HCT116 (cell line): ENCODE measurements around the gene RBM33. TPM values are rescaled to one million over a fixed set of nuclear protein-coding genes. Genes with fewer than 3 reads are reported as not detected.

Source experiments
- ATAC-seq: fragments of 200-7000 bp; cut with Tn5 transposase; 2 replicates; pipeline ENCODE4 v1.9.1; 2020; ENCODE audit warnings: mild to moderate bottlenecking, moderate library complexity
- BruUV-seq: library from RNA; stranded (reverse); fragments of 400-500 nt; replicated peaks from 2 replicates; lab custom pipeline; 2021; lab: Mats Ljungman, UMichigan
- CTCF ChIA-PET: fragments of 300-600 bp; sonication (Branson Sonifier 250); formaldehyde crosslinking; loops from one replicate; lab custom pipeline; 2021; ENCODE audit warnings: antibody characterized with exemption; lab: Charles Lee
- POLR2A ChIA-PET: fragments of 300-600, 350-600 bp; sonication (Branson Sonifier 250); formaldehyde crosslinking; loops from one replicate; lab custom pipeline; 2021; ENCODE audit warnings: antibody characterized with exemption; lab: Charles Lee
- RAD21 ChIA-PET, 2 experiments: fragments of 300-600 bp; sonication (Branson Sonifier 250); formaldehyde crosslinking; loops; one replicate each; lab custom pipeline; 2023; ENCODE audit warnings: low total read pairs in 2 of 2; ENCODE audit not compliant: uncharacterized antibody in 2 of 2, unreplicated experiment in 2 of 2, low non-redundant PET in 1 of 2; lab: Charles Lee
- DNase-seq: peaks from one replicate; pipeline ENCODE4 v3.0.0-alpha.2; 2010; ENCODE audit warnings: low read depth, low spot score
- H2AFZ ChIP-seq: fragments of 200-600 bp; shearing (Covaris generic), sonication (generic); 2 replicates; pipeline ENCODE4 v1.6.1; 2017; ENCODE audit warnings: low read depth, mixed run types, mixed read lengths, antibody characterized with exemption, low read length; ENCODE audit not compliant: poor library complexity, severe bottlenecking
- H3K27ac ChIP-seq: 2 replicates; pipeline ENCODE4 v1.5.1; 2012; ENCODE audit warnings: low read depth, low read length
- H3K27me3 ChIP-seq: fragments of 200-600 bp; sonication (generic); 2 replicates; pipeline ENCODE4 v1.6.1; 2016; ENCODE audit warnings: mixed run types, low read length, mixed read lengths; ENCODE audit not compliant: insufficient read depth
- H3K36me3 ChIP-seq, 2 experiments: fragments of 200-500 bp in 1 of 2; fragments of 200-600 bp in 1 of 2; sonication (Bioruptor generic) in 1 of 2; sonication (generic) in 1 of 2; 2 replicates each; pipeline versions ENCODE4 v1.5.1 to v1.6.1; 2014 to 2016; ENCODE audit warnings: low read length in 2 of 2, inconsistent platforms in 1 of 2, mixed read lengths in 1 of 2, mixed run types in 1 of 2; ENCODE audit not compliant: insufficient read depth in 2 of 2, control insufficient read depth in 1 of 2
- H3K4me1 ChIP-seq, 2 experiments: fragments of 200-600 bp in 1 of 2; sonication (generic) in 1 of 2; 2 replicates each; pipeline versions ENCODE4 v1.5.1 to v1.6.1; 2012 to 2017; ENCODE audit warnings: low read length in 2 of 2, inconsistent platforms in 1 of 2, mild to moderate bottlenecking in 1 of 2, mixed read lengths in 1 of 2, mixed run types in 1 of 2, moderate library complexity in 1 of 2; ENCODE audit not compliant: insufficient read depth in 2 of 2, control insufficient read depth in 1 of 2
- H3K4me2 ChIP-seq: fragments of 200-600 bp; sonication (generic); 2 replicates; pipeline ENCODE4 v1.6.1; 2017; ENCODE audit warnings: mixed run types, low read length, mixed read lengths
- H3K4me3 ChIP-seq, 2 experiments: fragments of 200-600 bp in 1 of 2; sonication (generic) in 1 of 2; replicated peaks in 1 of 2; 2 replicates each; pipeline ENCODE4 v1.5.1; 2011 to 2016; ENCODE audit warnings: low read length in 2 of 2, control low read depth in 1 of 2, low read depth in 1 of 2, mild to moderate bottlenecking in 1 of 2, mixed read lengths in 1 of 2, mixed run types in 1 of 2
- H3K79me2 ChIP-seq: fragments of 200-600 bp; sonication (generic); 2 replicates; pipeline ENCODE4 v1.6.1; 2017; ENCODE audit warnings: mild to moderate bottlenecking, mixed run types, low read length, moderate library complexity, mixed read lengths; ENCODE audit not compliant: insufficient read depth
- H3K9ac ChIP-seq: fragments of 200-600 bp; sonication (generic); 2 replicates; pipeline ENCODE4 v1.6.1; 2016; ENCODE audit warnings: low read length, mixed read lengths
- H3K9me2 ChIP-seq: fragments of 200-600 bp; sonication (generic), shearing (Covaris generic); 2 replicates; pipeline ENCODE4 v1.6.1; 2017; ENCODE audit warnings: mixed run types, mild to moderate bottlenecking, moderate library complexity; ENCODE audit not compliant: insufficient read depth
- H3K9me3 ChIP-seq, 2 experiments: fragments of 200-500 bp in 1 of 2; fragments of 200-600 bp in 1 of 2; sonication (Bioruptor generic) in 1 of 2; sonication (generic) in 1 of 2; 2 replicates each; pipeline ENCODE4 v1.6.1; 2014 to 2017; ENCODE audit warnings: low read length in 2 of 2, mixed read lengths in 2 of 2, inconsistent platforms in 1 of 2, low read depth in 1 of 2, mild to moderate bottlenecking in 1 of 2, mixed run types in 1 of 2, moderate library complexity in 1 of 2; ENCODE audit not compliant: control insufficient read depth in 1 of 2, insufficient read depth in 1 of 2
- H4K20me1 ChIP-seq: fragments of 200-600 bp; sonication (generic), shearing (Covaris generic); 2 replicates; pipeline ENCODE4 v1.6.1; 2017; ENCODE audit warnings: mixed run types, mild to moderate bottlenecking, moderate library complexity; ENCODE audit not compliant: insufficient read depth
- CEBPB ChIP-seq: IDR thresholded peaks from 2 replicates; pipeline ENCODE4 v1.6.1; 2012; ENCODE audit warnings: low read depth
- ELF1 ChIP-seq: IDR thresholded peaks from 2 replicates; pipeline ENCODE4 v1.6.1; 2012; ENCODE audit warnings: low read depth, borderline replicate concordance
- EZH2phosphoT487 ChIP-seq: fragments of 200-600 bp; IDR thresholded peaks from 2 replicates; pipeline ENCODE4 v1.6.1; 2018; ENCODE audit warnings: antibody characterized with exemption, borderline replicate concordance
- FOSL1 ChIP-seq: IDR thresholded peaks from 2 replicates; pipeline ENCODE4 v1.6.1; 2012; ENCODE audit warnings: low read depth
- MAX ChIP-seq: IDR thresholded peaks from 2 replicates; pipeline ENCODE4 v1.6.1; 2012
- POLR2A ChIP-seq: IDR thresholded peaks from 2 replicates; pipeline ENCODE4 v1.7.0; 2011; ENCODE audit warnings: borderline replicate concordance; ENCODE audit not compliant: insufficient read depth, insufficient read length; ENCODE audit errors: extremely low read depth
- RAD21 ChIP-seq: IDR thresholded peaks from 2 replicates; pipeline ENCODE4 v1.6.1; 2012; ENCODE audit warnings: low read depth, mild to moderate bottlenecking
- SIN3A ChIP-seq: IDR thresholded peaks from 2 replicates; pipeline ENCODE4 v1.6.1; 2012; ENCODE audit warnings: low read depth
- SP1 ChIP-seq: IDR thresholded peaks from 2 replicates; pipeline ENCODE4 v1.6.1; 2012; ENCODE audit warnings: low read depth
- YY1 ChIP-seq: IDR thresholded peaks from 2 replicates; pipeline ENCODE4 v1.6.1; 2011; ENCODE audit warnings: low read length, low read depth, moderate library complexity, mild to moderate bottlenecking; ENCODE audit not compliant: insufficient replicate concordance; ENCODE audit errors: extremely low read depth
- ZBTB33 ChIP-seq: IDR thresholded peaks from 2 replicates; pipeline ENCODE4 v1.6.1; 2011; ENCODE audit warnings: mild to moderate bottlenecking, low read length, moderate library complexity; ENCODE audit not compliant: insufficient replicate concordance; ENCODE audit errors: extremely low read depth
- ZFX ChIP-seq: fragments of 450-650 bp; IDR thresholded peaks from 2 replicates; pipeline ENCODE4 v1.6.1; 2017
- ZNF274 ChIP-seq: fragments of 200-500 bp; sonication (Bioruptor generic); IDR thresholded peaks from 2 replicates; pipeline ENCODE4 v1.6.1; 2014; ENCODE audit warnings: mild to moderate bottlenecking, low read depth, low read length, inconsistent platforms
- intact Hi-C: fragments of 100-400 bp; cut with micrococcal nuclease; formaldehyde crosslinking; loops from 2 replicates; pipeline ENCODE4 v1.10.0; 2022
- total RNA-seq: library from RNA; stranded (reverse); gene quantifications from one replicate; pipeline ENCODE4 v1.2.1, GENCODE V29; 2021; ENCODE audit not compliant: unreplicated experiment

RBM33 gene
- total RNA-seq, 1 experiment from 2014 or later = 64.3 TPM

GRCh38 chr7:155809947-155810769, 165.7 kb downstream of the RBM33 start:
- intact Hi-C loops = no loop called here
- no TSS peak for BruUV-seq
- RAD21 ChIA-PET = no interaction called here
- no peaks in the 10 kb centered on the region for H3K9me3 ChIP-seq
- POLR2A ChIA-PET = no interaction called here
- H3K4me1 ChIP-seq = peaks cover 0 to 4% of the 10 kb centered on the region in 2 experiments; a peak in 2 of 4 replicates
- 0 out of 2 replicates have a peak, but pooled peaks cover 5% of the 10 kb centered on the region for H3K27me3 ChIP-seq
- no peak for DNase-seq
- no peak overlapping the region for H3K9ac ChIP-seq
- H4K20me1 ChIP-seq = no peaks in the 10 kb centered on the region
- no peak overlapping the region for H3K4me2 ChIP-seq
- no peak overlapping the region for H2AFZ ChIP-seq
- ATAC-seq = no peak
- H3K4me3 ChIP-seq = no peak overlapping the region
- CTCF ChIA-PET = no interaction called here
- no peaks in the 10 kb centered on the region for H3K9me2 ChIP-seq
- TF ChIP-seq ELF1 (no peak), SP1 (no peak), MAX (no peak), ZNF274 (no peak), SIN3A (no peak), EZH2phosphoT487 (no peak), POLR2A (no peak), ZFX (no peak), RAD21 (no peak), YY1 (no peak), CEBPB (no peak), ZBTB33 (no peak), FOSL1 (no peak)
- no peaks in the 10 kb centered on the region for H3K36me3 ChIP-seq
- no peak overlapping the region for H3K27ac ChIP-seq
- H3K79me2 ChIP-seq = no peaks in the 10 kb centered on the region
